Measurements from ENCODE around the gene CPSF3. TPM values are rescaled to one million over a fixed set of nuclear protein-coding genes. Genes with fewer than 3 reads are reported as not detected.
A peak's percentile ranks its signal among the peaks of the same experiment; 100 is the strongest.

CPSF3 gene
- total and polyA plus RNA-seq, 2 of the 8 experiments (the other 6 are each of a cell fraction or from before 2014, with no cell fraction given) = 44.5 to 93.3 TPM

DNA sequence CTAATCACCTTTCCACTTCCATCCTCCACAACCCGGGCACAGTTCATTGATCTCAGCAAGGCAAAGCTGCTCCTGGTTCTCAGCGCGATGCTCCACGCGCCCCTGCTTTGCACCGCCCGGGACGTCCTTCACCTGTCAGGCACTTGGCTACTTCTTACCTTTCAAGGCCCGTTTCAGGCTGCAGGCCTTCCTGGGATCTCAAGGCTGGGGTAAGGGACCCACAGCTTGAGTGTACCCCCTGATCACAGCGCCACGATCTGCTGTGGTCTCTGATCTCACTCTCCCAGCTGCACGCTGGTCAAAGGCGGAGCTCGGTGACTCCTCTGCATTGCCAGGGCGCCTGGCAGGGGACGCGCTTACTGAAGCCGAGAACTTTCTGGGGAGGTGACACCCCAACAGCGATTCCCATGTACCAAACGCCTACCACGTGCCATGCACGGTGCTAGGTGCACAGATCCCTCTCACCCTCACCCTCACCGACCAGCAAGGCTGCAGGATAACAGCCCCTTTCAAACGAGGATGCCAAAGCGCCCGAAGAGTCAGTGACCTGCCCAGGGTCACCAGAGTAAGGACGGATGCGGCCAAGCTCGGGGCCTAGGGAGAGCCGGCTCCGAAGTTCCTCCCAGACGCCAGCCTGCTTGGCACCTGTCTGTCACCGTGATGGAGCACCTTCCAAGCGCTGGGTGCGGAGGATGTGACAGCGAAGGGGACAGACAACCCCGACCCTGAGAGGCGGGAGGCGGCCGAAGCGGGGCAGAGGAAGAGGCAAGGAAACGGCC lies 944 bp upstream of the CPSF3 start:
- Histone ChIP-seq H3K4me2 (ENCODE audit: insufficient read depth in 1 of 2, low read depth in 2 of 2, low read length in 2 of 2) (peak overlapping the region; percentile 99 to 100), H3K23ac (ENCODE audit: insufficient read length) (no peak overlapping the region), H3K27ac (ENCODE audit: low read depth, low read length) (no peak overlapping the region), H3K79me1 (ENCODE audit: low read depth, low read length) (peaks cover 13% of the 10 kb centered on the region), H3K23me2 (ENCODE audit: low read depth, low read length) (peaks cover 12% of the 10 kb centered on the region), H3K79me2 (ENCODE audit: control insufficient read depth in 1 of 2, insufficient read depth in 2 of 2, low read length in 2 of 2) (peaks cover 0 to 41% of the 10 kb centered on the region in 2 experiments; a peak in 3 of 4 replicates), H3K36me3 (ENCODE audit: control insufficient read depth in 2 of 4, insufficient read depth in 4 of 4, low read length in 3 of 4) (no peaks in the 10 kb centered on the region), H3K14ac (ENCODE audit: insufficient read length) (no peak overlapping the region), H4K8ac (ENCODE audit: extremely low read depth, insufficient read depth, low read length) (peak overlapping the region; percentile 11), H3K56ac (replicated peaks; ENCODE audit: insufficient read length, low read depth, low read length) (no peak overlapping the region), H3K4ac (replicated peaks; ENCODE audit: insufficient read length, low read depth, low read length) (no peak overlapping the region), H3K18ac (ENCODE audit: extremely low read depth, low read length) (no peak overlapping the region), H2AK5ac (ENCODE audit: low read depth, low read length) (no peak overlapping the region; the same call in 1 of the 2 replicates), H4K91ac (replicated peaks; ENCODE audit: insufficient read length, low read length) (no peak overlapping the region), H3K9ac (replicated peaks in 1 of 4; ENCODE audit: extremely low read depth in 1 of 4, low read depth in 3 of 4, low read length in 3 of 4) (peak overlapping the region in 1 of 4 experiments; percentile 13; a peak in 5 of 7 replicates), H3K9me3 (ENCODE audit: insufficient read depth in 2 of 2, low read depth in 1 of 2, low read length in 1 of 2) (no peaks in the 10 kb centered on the region), H2AFZ (ENCODE audit: low read length) (peak overlapping the region; percentile 98), H2BK120ac (replicated peaks; ENCODE audit: low read depth, low read length) (no peak overlapping the region), H2BK12ac (ENCODE audit: low read depth, low read length) (0 out of 2 replicates have a peak overlapping the region, but pooled peaks have one; percentile 65), H4K20me1 (replicated peaks in 1 of 2; ENCODE audit: control insufficient read depth in 1 of 2, insufficient read depth in 2 of 2, low read length in 2 of 2) (peaks cover 3 to 4% of the 10 kb centered on the region in 2 experiments), H2BK5ac (ENCODE audit: low read depth, low read length) (no peak overlapping the region), H3K4me3 (ENCODE audit: extremely low read depth in 1 of 4, insufficient read depth in 2 of 4, low read depth in 3 of 4, low read length in 4 of 4) (peak overlapping the region; percentile 84 to 98 (median 96)), H3K27me3 (replicated peaks in 1 of 4; ENCODE audit: control insufficient read depth in 3 of 4, extremely low read depth in 1 of 4, insufficient read depth in 3 of 4, low read length in 3 of 4) (peaks cover 0 to 9% (median 4%) of the 10 kb centered on the region in 4 experiments; a peak in 4 of 7 replicates), H4K5ac (ENCODE audit: insufficient read length, low read depth, low read length) (no peak overlapping the region), H3K4me1 (replicated peaks in 1 of 4; ENCODE audit: control insufficient read depth in 3 of 4, insufficient read depth in 4 of 4, low read length in 3 of 4) (peaks cover 5 to 14% (median 8%) of the 10 kb centered on the region in 4 experiments; a peak in 6 of 7 replicates), H2BK20ac (ENCODE audit: low read length) (no peak overlapping the region), H2BK15ac (ENCODE audit: low read length) (no peak overlapping the region)
- DNase-seq (ENCODE audit: low read depth in 1 of 2, low spot score in 2 of 2) (peak in 1 of 2 experiments; percentile 72), FAIRE-seq (no peak)
- 8% methylated on average over 41 of the region's 42 CpGs; no CpG with 5 or more reads in 1 of the 2 experiments for WGBS, 2 experiments (ENCODE audit: extremely low coverage in 1 of 2, insufficient coverage in 1 of 2, insufficient read length in 1 of 2, insufficient replicate concordance in 2 of 2, low coverage in 1 of 2, low lambda C conversion rate in 2 of 2, missing lambda C conversion rate in 1 of 2)
- POLR2A ChIA-PET (ENCODE audit: partially characterized antibody) = interaction anchor here (0.6 to 3.3 kb wide), 6 partner anchors 10 to 664 kb away, joined by 3 to 12 read pairs (median 4); partner anchors contain the start of gene YWHAQ
- CTCF ChIA-PET (ENCODE audit: partially characterized antibody) = interaction anchor here (1.2 to 2.2 kb wide), 3 partner anchors 21 to 282 kb away, joined by 3 to 6 read pairs (median 4); no protein-coding TSS in a partner anchor
- TF ChIP-seq GABPA (IDR thresholded peaks at IDR 0.05; ENCODE audit: borderline replicate concordance, insufficient read depth, low read length) (no peak), CEBPB (IDR thresholded peaks at IDR 0.05; ENCODE audit: low read depth, low read length) (no peak), CHD1 (IDR thresholded peaks at IDR 0.05; ENCODE audit: low read depth, low read length) (no peak), POLR2A (IDR thresholded peaks at IDR 0.05; ENCODE audit: control extremely low read depth in 1 of 2, low read depth in 2 of 2, low read length in 2 of 2) (no peak), PHF8 (conservative IDR thresholded peaks at IDR 0.05; ENCODE audit: low read depth, low read length) (peak; percentile 19; the same call in 1 of the 2 replicates), POU5F1 (IDR thresholded peaks at IDR 0.05; ENCODE audit: low read depth, low read length) (no peak), SIN3A (conservative IDR thresholded peaks at IDR 0.05 in 1 of 2, IDR thresholded peaks at IDR 0.05 in 1 of 2; ENCODE audit: low read depth in 1 of 2, low read length in 2 of 2) (peak in 1 of 2 experiments; percentile 8; a peak in 1 of 4 replicates), EGR1 (IDR thresholded peaks at IDR 0.05; ENCODE audit: borderline replicate concordance, low read depth, low read length) (no peak)
- TF ChIP-seq, protein P1, sequence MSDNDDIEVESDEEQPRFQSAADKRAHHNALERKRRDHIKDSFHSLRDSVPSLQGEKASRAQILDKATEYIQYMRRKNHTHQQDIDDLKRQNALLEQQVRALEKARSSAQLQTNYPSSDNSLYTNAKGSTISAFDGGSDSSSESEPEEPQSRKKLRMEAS (IDR thresholded peaks at IDR 0.05) = peak; percentile 87
- TF ChIP-seq, protein P2, sequence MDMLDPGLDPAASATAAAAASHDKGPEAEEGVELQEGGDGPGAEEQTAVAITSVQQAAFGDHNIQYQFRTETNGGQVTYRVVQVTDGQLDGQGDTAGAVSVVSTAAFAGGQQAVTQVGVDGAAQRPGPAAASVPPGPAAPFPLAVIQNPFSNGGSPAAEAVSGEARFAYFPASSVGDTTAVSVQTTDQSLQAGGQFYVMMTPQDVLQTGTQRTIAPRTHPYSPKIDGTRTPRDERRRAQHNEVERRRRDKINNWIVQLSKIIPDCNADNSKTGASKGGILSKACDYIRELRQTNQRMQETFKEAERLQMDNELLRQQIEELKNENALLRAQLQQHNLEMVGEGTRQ (IDR thresholded peaks at IDR 0.05; ENCODE audit: low read length) = no peak
